ENCODE measurements around the gene SULT2B1. TPM values are rescaled to one million over a fixed set of nuclear protein-coding genes. Genes with fewer than 3 reads are reported as not detected.

Gene SULT2B1
- total RNA-seq, 1 experiment from 2014 or later, result 6.2 TPM

DNA sequence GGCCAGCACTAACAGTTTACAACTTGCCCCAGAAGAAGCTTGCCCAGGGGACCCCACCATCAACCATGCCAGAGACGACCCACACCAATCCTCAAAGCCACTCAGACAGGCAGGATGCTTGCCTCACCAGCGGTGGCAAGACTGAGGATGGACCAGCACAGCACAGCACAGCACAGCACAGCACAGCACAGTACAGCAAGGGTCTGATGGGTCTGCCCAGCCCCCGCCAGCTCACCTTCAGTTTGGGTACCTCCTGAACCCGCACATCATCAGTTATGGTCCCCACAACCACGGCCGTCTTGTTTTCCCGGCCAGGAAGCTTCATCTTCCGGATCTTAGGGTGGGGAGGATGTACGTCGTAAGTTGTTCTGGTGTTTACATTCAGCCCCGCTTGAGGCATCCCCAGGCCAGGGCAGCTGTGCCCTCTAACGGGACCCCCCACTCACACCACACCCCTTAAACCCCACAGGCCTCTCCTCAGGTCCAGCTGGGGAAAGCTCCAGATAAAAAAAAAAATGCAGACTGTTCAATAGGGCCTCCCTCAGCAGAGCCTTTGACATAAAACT, 64.6 kb downstream of the SULT2B1 start:
- H3K9me2 ChIP-seq (ENCODE audit: insufficient read depth), result no peaks in the 10 kb centered on the region
- H3K27ac ChIP-seq, result peak overlapping the region; percentile 91
- H3K9me3 ChIP-seq (ENCODE audit: insufficient read depth, low read depth), result no peaks in the 10 kb centered on the region
- H3K36me3 ChIP-seq (ENCODE audit: low read depth), result peaks cover 35% of the 10 kb centered on the region
- H2AFZ ChIP-seq, result no peak overlapping the region
- H3K79me2 ChIP-seq (ENCODE audit: low read depth), result peaks cover 48% of the 10 kb centered on the region
- H4K20me1 ChIP-seq (ENCODE audit: insufficient read depth), result peaks cover 34% of the 10 kb centered on the region
- peak overlapping the region; percentile 94 for H3K4me2 ChIP-seq
- intact Hi-C loops (cut with micrococcal nuclease; ENCODE audit: unreplicated experiment), result no loop called here
- TF ChIP-seq, protein P1, sequence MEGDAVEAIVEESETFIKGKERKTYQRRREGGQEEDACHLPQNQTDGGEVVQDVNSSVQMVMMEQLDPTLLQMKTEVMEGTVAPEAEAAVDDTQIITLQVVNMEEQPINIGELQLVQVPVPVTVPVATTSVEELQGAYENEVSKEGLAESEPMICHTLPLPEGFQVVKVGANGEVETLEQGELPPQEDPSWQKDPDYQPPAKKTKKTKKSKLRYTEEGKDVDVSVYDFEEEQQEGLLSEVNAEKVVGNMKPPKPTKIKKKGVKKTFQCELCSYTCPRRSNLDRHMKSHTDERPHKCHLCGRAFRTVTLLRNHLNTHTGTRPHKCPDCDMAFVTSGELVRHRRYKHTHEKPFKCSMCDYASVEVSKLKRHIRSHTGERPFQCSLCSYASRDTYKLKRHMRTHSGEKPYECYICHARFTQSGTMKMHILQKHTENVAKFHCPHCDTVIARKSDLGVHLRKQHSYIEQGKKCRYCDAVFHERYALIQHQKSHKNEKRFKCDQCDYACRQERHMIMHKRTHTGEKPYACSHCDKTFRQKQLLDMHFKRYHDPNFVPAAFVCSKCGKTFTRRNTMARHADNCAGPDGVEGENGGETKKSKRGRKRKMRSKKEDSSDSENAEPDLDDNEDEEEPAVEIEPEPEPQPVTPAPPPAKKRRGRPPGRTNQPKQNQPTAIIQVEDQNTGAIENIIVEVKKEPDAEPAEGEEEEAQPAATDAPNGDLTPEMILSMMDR (conservative IDR thresholded peaks at IDR 0.05), result no peak
- TF ChIP-seq EZH2 (IDR thresholded peaks at IDR 0.05; ENCODE audit: low read depth), result no peak
- H3K4me3 ChIP-seq, result peak overlapping the region; percentile 92; the same call in 1 of the 2 replicates
- H3F3A ChIP-seq (ENCODE audit: insufficient read depth, low read depth), result peaks cover 79% of the 10 kb centered on the region
- POLR2A ChIA-PET (ENCODE audit: unreplicated experiment), result interaction anchor here (0.6 to 0.7 kb wide), 2 partner anchors 346 to 1895 kb away, joined by 4 to 5 read pairs; partner anchors contain the start of gene JOSD2
- DNase-seq, result no peak
- no TSS peak for BruUV-seq (replicated peaks)
- CTCF ChIA-PET, result no interaction called here
- H3K4me1 ChIP-seq (replicated peaks; ENCODE audit: insufficient read depth), result peaks cover 49% of the 10 kb centered on the region
- H3K27me3 ChIP-seq (ENCODE audit: insufficient read depth, low read depth), result no peaks in the 10 kb centered on the region

DNA sequence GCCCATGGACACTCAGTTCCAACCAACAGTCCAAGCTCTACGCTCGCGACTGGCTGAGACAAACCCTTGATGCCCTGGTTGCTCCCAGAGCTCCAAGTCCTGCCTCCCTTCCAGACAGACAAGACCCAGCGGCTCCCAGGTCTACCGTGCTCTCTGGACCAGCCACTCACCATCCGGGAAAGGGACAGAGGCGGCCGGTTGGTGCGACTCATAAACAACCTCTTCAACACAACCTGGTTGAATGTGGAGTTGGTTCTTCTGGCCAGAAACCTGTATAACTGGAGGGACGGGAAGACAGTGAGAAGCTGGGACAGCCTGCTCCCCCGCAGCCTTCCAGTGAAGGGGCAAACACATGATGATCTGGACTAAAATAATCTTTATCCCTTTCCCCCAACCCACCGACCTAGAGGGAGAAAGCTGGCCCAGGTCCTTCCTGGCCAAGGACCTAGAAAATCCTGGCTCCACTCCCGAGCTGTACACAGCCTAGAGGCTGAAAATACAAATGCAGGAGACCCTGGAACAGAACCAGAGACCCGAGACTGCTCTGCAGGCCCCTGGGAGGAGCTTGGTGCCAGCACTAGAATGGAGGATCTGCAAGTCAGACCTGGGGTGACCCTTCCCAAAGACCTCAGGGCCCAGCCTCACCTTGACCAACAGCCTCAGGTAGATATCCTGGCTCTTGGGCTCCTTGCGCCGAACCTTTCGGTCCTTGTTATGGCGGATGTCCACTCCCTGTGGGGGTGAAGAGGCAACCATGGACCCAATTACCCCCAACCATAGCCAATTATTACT, 65.4 kb downstream of the SULT2B1 start:
- peak in 1 of 2 experiments; percentile 56 for DNase-seq
- H3F3A ChIP-seq (ENCODE audit: insufficient read depth, low read depth), result peaks cover 82% of the 10 kb centered on the region
- H3K4me2 ChIP-seq, result peak overlapping the region; percentile 94
- H3K9me2 ChIP-seq (ENCODE audit: insufficient read depth), result no peaks in the 10 kb centered on the region
- H4K20me1 ChIP-seq (ENCODE audit: insufficient read depth), result peaks cover 34% of the 10 kb centered on the region
- peak overlapping the region; percentile 91 for H3K27ac ChIP-seq
- H3K9me3 ChIP-seq (ENCODE audit: insufficient read depth, low read depth), result no peaks in the 10 kb centered on the region
- H2AFZ ChIP-seq, result no peak overlapping the region
- POLR2A ChIA-PET (ENCODE audit: unreplicated experiment), result interaction anchor here (0.6 to 0.7 kb wide), 2 partner anchors 229 to 345 kb away, joined by 3 to 4 read pairs; no protein-coding TSS in a partner anchor
- CTCF ChIA-PET, result no interaction called here
- H3K27me3 ChIP-seq (ENCODE audit: insufficient read depth, low read depth), result no peaks in the 10 kb centered on the region
- peaks cover 49% of the 10 kb centered on the region for H3K4me1 ChIP-seq (replicated peaks; ENCODE audit: insufficient read depth)
- peaks cover 35% of the 10 kb centered on the region for H3K36me3 ChIP-seq (ENCODE audit: low read depth)
- intact Hi-C loops (cut with micrococcal nuclease; ENCODE audit: unreplicated experiment), result no loop called here
- no peak for TF ChIP-seq EZH2 (IDR thresholded peaks at IDR 0.05; ENCODE audit: low read depth)
- TF ChIP-seq, protein P1 (conservative IDR thresholded peaks at IDR 0.05), result no peak
- BruUV-seq (replicated peaks), result no TSS peak
- H3K4me3 ChIP-seq, result peak overlapping the region; percentile 92
- H3K79me2 ChIP-seq (ENCODE audit: low read depth), result peaks cover 48% of the 10 kb centered on the region

DNA sequence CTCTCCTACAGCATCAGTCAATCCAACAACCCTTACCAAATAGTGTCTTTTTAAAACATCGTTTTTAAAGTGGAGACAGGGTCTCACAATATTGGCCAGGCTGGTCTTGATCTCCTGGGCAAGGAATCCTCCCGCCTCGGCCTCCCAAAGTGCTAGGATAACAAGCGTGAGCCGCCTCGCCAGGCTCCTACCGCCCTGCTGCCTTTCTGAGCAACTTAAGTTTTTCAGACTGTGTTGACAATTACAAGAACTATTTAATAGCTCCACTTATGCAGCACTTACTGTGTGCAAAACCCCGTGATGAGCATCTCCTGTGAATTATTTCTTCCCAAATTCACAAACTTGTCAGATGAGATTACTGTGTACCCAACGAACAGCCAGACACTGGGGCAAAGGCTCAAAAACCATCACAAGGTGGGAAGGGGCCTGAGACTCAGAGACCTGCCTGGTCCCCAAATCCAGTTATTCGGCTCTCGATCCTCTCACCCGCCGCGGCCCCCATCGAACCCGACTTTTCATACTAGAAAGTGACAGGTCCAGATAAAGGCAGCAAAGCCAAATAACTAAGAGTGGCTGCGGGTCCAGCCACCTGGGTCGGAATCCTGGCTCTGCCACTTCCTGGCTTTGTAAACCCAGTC, 66.4 kb downstream of the SULT2B1 start:
- Histone ChIP-seq H3K36me3 (ENCODE audit: low read depth) (peaks cover 35% of the 10 kb centered on the region), H4K20me1 (ENCODE audit: insufficient read depth) (peaks cover 34% of the 10 kb centered on the region), H3K9me3 (ENCODE audit: insufficient read depth, low read depth) (no peaks in the 10 kb centered on the region), H3K4me1 (replicated peaks; ENCODE audit: insufficient read depth) (peaks cover 49% of the 10 kb centered on the region), H3K79me2 (ENCODE audit: low read depth) (peaks cover 48% of the 10 kb centered on the region), H3K9me2 (ENCODE audit: insufficient read depth) (no peaks in the 10 kb centered on the region), H3K4me3 (peak overlapping the region; percentile 92), H3K27me3 (ENCODE audit: insufficient read depth, low read depth) (no peaks in the 10 kb centered on the region), H3K4me2 (peak overlapping the region; percentile 94), H2AFZ (no peak overlapping the region), H3F3A (ENCODE audit: insufficient read depth, low read depth) (peaks cover 83% of the 10 kb centered on the region), H3K27ac (peak overlapping the region; percentile 91)
- BruUV-seq (replicated peaks), result TSS peak; percentile 70
- ChIA-PET CTCF (no interaction called here), POLR2A (ENCODE audit: unreplicated experiment) (interaction anchor here (0.6 to 1.3 kb wide), 10 partner anchors 11 to 1182 kb away, joined by 3 to 30 read pairs (median 8); partner anchors contain the start of genes GYS1 and RUVBL2)
- TF ChIP-seq EZH2 (IDR thresholded peaks at IDR 0.05; ENCODE audit: low read depth), result no peak
- TF ChIP-seq, protein P1 (conservative IDR thresholded peaks at IDR 0.05), result peak; percentile 10; the same call in 1 of the 2 replicates
- intact Hi-C loops (cut with micrococcal nuclease; ENCODE audit: unreplicated experiment), result no loop called here
- no peak for DNase-seq
